Ovary (tissue), 3 donors: ENCODE measurements around the gene KCTD10.

Experiments
- CTCF ChIP-seq, 3 donors: fragments of 450-650 bp in 2 of 3; fragments of 200-600 bp in 1 of 3; IDR thresholded peaks; one replicate each; pipeline versions ENCODE4 v1.5.1 to v1.8.0; 2016 to 2022; ENCODE audit warnings: antibody characterized with exemption in 3 of 3, mild to moderate bottlenecking in 1 of 3
- EP300 ChIP-seq: sonication (generic); formaldehyde crosslinking; IDR thresholded peaks from one replicate; pipeline ENCODE4 v1.6.1; 2017; ENCODE audit warnings: antibody characterized with exemption
- POLR2A ChIP-seq: fragments of 450-650 bp; IDR thresholded peaks from one replicate; pipeline ENCODE4 v1.6.1; 2017; ENCODE audit warnings: antibody characterized with exemption, mild to moderate bottlenecking, moderate library complexity
- donor health status: DM: no; HTN: no; CAD: no.

GRCh38 chr12:109489016-109489954 is 12.2 kb upstream of the KCTD10 start:
- TF ChIP-seq CTCF (IDR thresholded peaks at IDR 0.05) (no peak), POLR2A (no peak), EP300 (no peak)
